GM23338 (cell line): ENCODE data around the gene MTHFD2.

Source experiments
- CREB1 ChIP-seq: fragments of 250-450 bp; sonication (Bioruptor Pico); IDR thresholded peaks from 2 replicates; pipeline ENCODE4 v1.5.0; 2020; ENCODE audit warnings: low read depth, mild to moderate bottlenecking, moderate library complexity
- CTCF ChIP-seq, 2 experiments: fragments of 200-600 bp in 1 of 2; sonication (generic) in 1 of 2; conservative IDR thresholded peaks; 2 replicates each; pipeline versions ENCODE4 v1.5.1 to v1.6.1; 2016 to 2017; ENCODE audit warnings: antibody characterized with exemption in 2 of 2, low read depth in 2 of 2, mild to moderate bottlenecking in 2 of 2, moderate library complexity in 1 of 2
- ETS1 ChIP-seq: IDR thresholded peaks from 2 replicates; pipeline ENCODE4 v1.6.1; 2016; ENCODE audit warnings: antibody characterized with exemption
- EZH2 ChIP-seq: fragments of 200-600 bp; sonication (generic); IDR thresholded peaks from one replicate; pipeline ENCODE4 v1.8.0; 2017; ENCODE audit warnings: antibody characterized with exemption, mild to moderate bottlenecking, low read depth; ENCODE audit not compliant: unreplicated experiment
- EZH2phosphoT487 ChIP-seq: fragments of 200-600 bp; sonication (generic); IDR thresholded peaks from one replicate; pipeline ENCODE4 v1.8.1; 2018; ENCODE audit warnings: antibody characterized with exemption; ENCODE audit not compliant: unreplicated experiment
- JUNB ChIP-seq: IDR thresholded peaks from one replicate; pipeline ENCODE4 v1.6.1; 2016; ENCODE audit warnings: antibody characterized with exemption; ENCODE audit not compliant: unreplicated experiment
- POLR2AphosphoS5 ChIP-seq: IDR thresholded peaks from 2 replicates; pipeline ENCODE4 v1.6.1; 2016; ENCODE audit warnings: antibody characterized with exemption, low read depth
- REST ChIP-seq: IDR thresholded peaks from one replicate; pipeline ENCODE4 v1.6.1; 2018; ENCODE audit warnings: antibody characterized with exemption; ENCODE audit not compliant: unreplicated experiment
- STAT1 ChIP-seq: IDR thresholded peaks from one replicate; pipeline ENCODE4 v1.6.1; 2016; ENCODE audit warnings: antibody characterized with exemption; ENCODE audit not compliant: unreplicated experiment
- ZNF331 ChIP-seq: fragments of 250-450 bp; sonication (Bioruptor Pico); IDR thresholded peaks from 2 replicates; pipeline ENCODE4 v1.5.0; 2020; ENCODE audit warnings: low read depth, mild to moderate bottlenecking, moderate library complexity

- TF ChIP-seq CTCF (conservative IDR thresholded peaks at IDR 0.05; ENCODE audit: low read depth in 2 of 2) (no peak), CREB1 (CRISPR knock-in tag) (no peak), EZH2 (no peak), EZH2phosphoT487 (no peak), ETS1 (no peak), POLR2AphosphoS5 (no peak), STAT1 (no peak), REST (no peak), JUNB (no peak), ZNF331 (CRISPR knock-in tag) (no peak)
These were observed 60.8 kb downstream of the MTHFD2 start for GRCh38 chr2:74259191-74259590.
